WI38 (cell line): Measurements from ENCODE around the gene CDPF1.

Experiments
- H3K4me3 ChIP-seq: 2 replicates; pipeline ENCODE4 v1.5.1; 2011; ENCODE audit warnings: low read depth, mild to moderate bottlenecking, control low read depth, low read length
- CTCF ChIP-seq: IDR thresholded peaks from 2 replicates; pipeline ENCODE4 v1.5.1; 2012; ENCODE audit warnings: low read depth, mild to moderate bottlenecking, control low read depth, low read length

CDPF1 gene

GRCh38 chr22:46247443-46247975 is 2.6 kb downstream of the CDPF1 start:
- no peak overlapping the region for H3K4me3 ChIP-seq
- no peak for TF ChIP-seq CTCF

GRCh38 chr22:46246178-46246577 is 3.9 kb downstream of the CDPF1 start:
- TF ChIP-seq CTCF = no peak
- H3K4me3 ChIP-seq = no peak overlapping the region

- H3K4me3 ChIP-seq = no peak overlapping the region
- no peak for TF ChIP-seq CTCF
These were observed 4.6 kb downstream of the CDPF1 start for GRCh38 chr22:46245511-46245910.

GRCh38 chr22:46244771-46245170 is 5.3 kb downstream of the CDPF1 start:
- no peak overlapping the region for H3K4me3 ChIP-seq
- TF ChIP-seq CTCF = no peak

GRCh38 chr22:46242076-46242475 is 8.0 kb downstream of the CDPF1 start:
- no peak overlapping the region for H3K4me3 ChIP-seq
- TF ChIP-seq CTCF = no peak

- H3K4me3 ChIP-seq = no peak overlapping the region
- TF ChIP-seq CTCF = no peak
These were observed 8.6 kb downstream of the CDPF1 start for GRCh38 chr22:46241396-46242007.

GRCh38 chr22:46240907-46241306 is 9.2 kb downstream of the CDPF1 start:
- TF ChIP-seq CTCF = no peak
- H3K4me3 ChIP-seq = no peak overlapping the region
